T follicular helper cell (primary cell): ENCODE data around the gene ADAMTS14.

Source experiments
- DNase-seq: peaks from one replicate; pipeline ENCODE4 v3.0.0-alpha.2; 2020; ENCODE audit warnings: low read depth

ADAMTS14 gene

DNA sequence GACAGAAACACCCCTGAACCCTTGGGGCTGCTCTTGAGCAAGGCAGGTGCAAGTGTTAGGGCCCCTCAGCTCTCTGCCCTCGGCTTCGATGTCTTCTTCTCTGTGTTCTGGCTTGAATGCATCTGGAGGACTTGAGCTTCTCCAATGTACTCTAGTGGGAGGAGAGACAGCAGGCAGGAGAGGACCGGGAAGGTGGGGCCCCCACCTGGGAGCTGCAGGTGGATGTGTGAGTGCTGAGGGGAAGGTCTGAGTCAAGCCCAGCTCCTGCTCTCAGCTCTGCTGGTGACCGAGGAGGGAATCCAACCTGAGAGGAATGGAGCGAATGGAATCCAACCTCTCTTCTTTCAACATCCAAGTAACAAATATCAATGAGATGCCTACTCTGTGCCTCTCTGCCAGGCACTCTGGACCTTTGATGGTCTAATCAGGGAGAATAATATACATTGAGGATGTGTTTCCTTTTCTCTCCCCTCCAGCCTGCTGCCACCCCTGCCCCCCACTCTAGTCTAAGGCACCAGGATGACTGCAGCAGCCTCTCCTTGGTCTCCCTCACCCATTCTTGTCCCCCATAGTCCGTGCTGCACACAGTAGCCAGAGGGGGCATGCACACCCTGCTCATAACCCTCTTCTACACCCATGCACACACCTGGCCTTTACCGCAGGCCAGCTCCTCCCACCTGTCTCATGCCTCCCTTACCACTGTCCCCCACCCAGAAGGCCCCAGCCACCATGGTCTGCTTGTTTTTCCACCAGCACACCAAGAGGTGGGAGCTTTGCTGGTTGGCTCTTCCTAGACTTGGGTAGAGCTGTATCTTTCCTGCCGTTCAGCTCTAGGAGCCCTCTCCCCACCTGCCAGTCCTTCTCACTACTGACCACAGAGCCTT lies 99.2 kb downstream of the ADAMTS14 start:
- DNase-seq, result no peak

GRCh38 chr10:70772627-70773026 lies 100.3 kb downstream of the ADAMTS14 start:
- no peak for DNase-seq

DNA sequence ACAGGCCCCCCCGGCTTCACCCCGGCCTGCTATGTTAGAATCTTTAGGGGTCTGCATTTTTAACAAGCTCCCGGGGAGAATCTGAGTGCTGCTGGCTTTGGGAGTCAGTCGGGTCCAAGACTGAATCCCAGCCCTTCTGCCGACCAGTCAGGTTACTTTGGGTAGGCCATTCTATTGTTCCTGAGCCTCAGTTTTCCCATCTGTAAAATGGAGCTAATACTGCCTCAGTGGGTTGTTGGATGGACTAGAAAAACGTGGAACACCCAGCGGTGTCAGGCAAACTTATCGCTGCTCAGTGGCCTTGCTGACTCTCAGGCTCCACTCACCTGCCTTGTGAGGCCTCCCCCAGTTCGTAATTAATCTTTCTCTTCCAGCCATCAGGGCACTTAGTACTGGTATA lies 101.2 kb downstream of the ADAMTS14 start:
- DNase-seq, result no peak

- no peak for DNase-seq
Measured at GRCh38 chr10:70773965-70774809, 101.9 kb downstream of the ADAMTS14 start.

DNA sequence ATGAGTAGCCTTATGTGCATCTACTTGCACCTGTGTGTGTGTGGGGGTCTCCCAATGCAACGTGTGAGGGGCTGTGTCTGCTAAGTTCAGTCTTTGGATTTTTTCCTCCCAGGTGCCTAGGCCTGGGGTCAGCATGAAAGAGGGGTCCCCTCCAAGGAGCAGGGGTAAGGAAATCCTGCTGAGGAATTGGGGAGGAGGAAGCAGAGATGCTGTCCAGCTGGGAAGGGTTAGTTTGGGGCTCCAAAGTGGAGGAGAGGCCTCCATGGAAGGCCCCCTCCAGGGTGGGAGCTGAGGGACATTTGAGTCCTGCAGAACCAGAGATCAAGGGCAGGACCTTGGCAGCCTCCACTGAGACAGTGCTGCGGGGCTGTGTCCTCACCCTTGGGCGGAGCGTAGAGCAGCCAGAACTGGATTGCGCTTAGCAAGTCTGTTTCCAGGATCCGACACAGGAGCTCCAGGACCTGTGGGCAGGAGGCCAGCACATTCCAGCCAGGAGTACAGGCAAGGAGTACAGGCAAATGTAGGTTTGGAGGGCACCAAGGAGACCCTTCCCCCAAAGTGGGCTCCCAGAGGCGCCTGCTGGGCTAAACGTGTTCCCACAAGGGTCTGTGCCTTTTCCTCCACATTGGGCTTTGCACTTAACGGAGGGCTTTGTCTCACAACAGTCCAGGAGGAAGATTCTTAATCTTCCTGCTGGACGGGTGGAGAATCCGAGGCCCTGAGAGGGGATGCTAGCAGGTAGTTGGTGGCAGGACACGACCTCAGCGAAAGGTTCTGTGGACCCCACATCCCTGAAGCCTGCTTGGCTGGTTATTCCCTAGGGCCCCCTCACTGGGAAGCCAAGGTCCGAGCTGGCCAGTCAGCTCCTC lies 102.7 kb downstream of the ADAMTS14 start:
- no peak for DNase-seq

DNA sequence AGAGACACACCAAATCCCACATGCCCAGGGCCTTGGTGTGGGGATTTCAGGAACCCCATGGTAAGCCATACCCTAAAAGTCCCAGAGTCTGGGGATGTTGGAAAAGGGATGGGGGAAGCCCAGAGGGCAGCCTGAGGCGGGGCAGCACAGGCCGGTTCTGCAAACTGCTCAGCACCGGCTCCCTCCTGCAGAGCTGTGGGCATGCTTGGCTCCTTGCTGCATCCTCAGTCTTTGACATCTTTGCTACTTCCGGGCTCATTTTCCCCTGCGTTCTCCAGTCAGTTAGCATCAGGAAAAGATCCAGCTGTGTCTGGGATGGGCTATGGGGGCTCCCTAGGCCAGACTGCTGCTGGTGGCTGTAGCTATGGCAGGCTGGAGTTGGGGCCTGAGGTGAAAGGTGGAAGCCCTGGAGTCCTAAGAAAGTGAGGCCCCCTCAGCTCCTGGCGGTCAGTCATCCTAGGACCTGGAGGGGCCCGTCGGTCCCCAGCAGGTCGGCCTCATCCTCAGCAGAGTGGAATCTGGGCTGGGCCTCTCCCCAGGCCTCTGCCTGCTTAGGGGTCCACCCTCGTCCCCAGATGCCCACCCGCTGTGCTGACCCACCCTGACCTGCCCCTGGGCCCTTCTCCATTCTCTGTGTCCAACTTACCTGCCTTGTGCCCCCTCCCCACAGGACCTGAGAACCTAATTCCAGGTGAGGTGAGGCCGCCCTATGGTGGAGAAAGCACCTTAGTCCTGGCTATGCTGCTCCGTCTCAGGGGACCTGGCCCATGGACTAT lies 103.6 kb downstream of the ADAMTS14 start:
- DNase-seq, result no peak

DNA sequence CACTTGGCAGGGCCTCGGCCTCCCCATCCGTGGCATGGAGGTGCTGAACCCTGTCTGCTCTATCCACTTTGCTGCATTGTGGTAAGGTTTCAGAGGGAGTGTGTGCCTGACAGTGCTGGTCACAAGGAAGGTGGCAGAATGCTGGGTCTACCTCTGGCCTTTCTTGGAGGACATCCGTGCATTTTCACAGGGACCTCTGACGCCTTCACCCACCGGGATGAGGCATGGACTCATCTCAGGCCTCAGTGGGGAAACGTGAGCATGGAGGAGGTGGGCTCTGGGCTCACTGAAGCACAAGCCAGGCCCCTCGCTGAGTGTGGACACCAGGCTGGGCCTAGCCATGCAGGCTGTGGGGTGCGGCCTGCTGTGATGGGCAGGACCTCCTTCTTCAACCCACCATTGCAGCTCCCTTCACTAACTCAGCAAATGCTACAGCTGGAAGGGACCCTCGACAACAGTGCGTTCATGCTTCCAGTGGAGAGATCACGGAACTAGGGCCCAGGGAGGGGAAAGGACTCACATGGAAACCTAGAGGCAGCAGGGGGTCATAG lies 104.2 kb downstream of the ADAMTS14 start:
- no peak for DNase-seq

- DNase-seq, result no peak
Measured at GRCh38 chr10:70777063-70777875, 105.0 kb downstream of the ADAMTS14 start.

- no peak for DNase-seq
Measured at GRCh38 chr10:70778267-70778924, 106.1 kb downstream of the ADAMTS14 start.

- no peak for DNase-seq
Measured at GRCh38 chr10:70779088-70779487, 106.8 kb downstream of the ADAMTS14 start.

- DNase-seq, result no peak
Measured at GRCh38 chr10:70779511-70780369, 107.4 kb downstream of the ADAMTS14 start.

DNA sequence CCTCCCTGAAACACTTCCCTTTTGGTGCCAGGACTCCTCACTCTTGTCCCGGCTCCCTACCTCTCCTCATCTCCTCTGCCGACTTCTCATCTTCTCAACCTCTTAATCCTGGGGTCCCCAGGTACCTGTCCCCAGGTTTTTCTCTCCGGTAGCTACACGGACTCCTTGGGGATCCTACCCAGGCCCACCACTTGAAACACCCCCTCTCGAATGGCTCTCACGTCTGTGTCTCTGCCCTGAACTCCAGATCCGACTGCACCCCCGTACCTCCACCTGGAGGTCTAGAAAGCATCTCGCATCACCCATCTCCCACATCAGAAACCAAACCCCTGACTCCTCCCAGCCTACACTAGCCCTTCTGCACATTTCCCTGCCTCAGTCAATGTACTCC lies 108.1 kb downstream of the ADAMTS14 start:
- no peak for DNase-seq

DNA sequence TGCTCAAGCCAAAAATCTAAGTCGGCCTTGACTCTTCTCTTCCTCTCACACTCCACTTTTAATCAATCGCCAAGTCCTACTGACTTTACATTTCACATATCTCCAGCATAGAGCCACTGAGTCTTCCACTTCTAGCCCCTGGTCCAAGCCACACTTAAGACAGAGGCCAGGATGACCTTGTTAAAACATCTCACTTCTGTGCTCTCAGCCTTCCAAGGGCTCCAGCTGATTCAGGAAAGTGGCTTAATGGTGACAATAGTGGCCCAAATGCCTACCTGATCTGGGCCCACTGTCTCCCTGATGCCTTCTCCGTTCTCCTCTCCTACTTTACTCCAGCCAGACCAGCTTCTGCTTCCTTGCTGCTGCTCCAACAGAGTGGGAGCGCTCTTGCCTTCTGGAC lies 108.5 kb downstream of the ADAMTS14 start:
- DNase-seq, result no peak

DNA sequence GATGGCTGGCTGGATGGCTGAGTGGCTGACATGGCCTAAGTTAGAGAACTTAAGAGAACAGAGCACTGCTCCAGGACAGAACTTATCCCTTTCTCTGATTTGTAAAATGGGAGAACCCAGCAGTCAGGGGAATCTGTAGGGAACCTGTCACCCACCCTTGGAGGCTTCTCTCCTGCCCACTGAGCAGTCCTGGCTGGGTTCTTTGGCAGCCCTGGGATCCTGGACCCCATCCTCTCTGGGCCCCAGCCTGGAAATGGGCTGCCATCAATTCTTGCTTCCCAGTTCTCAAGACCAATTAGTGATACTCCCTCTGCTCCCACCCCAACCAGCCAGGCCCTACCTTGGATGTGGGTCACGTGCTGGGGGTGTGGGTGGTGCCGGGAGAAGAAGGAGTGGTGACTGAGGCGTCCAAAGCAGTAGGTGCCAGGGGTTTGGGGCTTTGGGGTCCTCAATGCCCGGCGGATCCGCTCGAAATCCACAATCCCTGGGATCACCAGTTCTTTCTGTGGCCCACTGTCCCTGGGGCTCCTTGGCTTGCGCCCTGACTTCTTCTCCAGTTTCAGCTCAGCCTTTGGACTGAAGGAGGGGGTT lies 109.2 kb downstream of the ADAMTS14 start:
- no peak for DNase-seq

GRCh38 chr10:70782086-70782745 lies 109.9 kb downstream of the ADAMTS14 start:
- DNase-seq, result no peak

GRCh38 chr10:70782746-70783680 lies 110.7 kb downstream of the ADAMTS14 start:
- DNase-seq, result no peak
